ENCODE results near the gene ESD.

GRCh38 chr13:46839399-46839798 is 42.4 kb upstream of the ESD start:
- TF ChIP-seq, protein P1, sequence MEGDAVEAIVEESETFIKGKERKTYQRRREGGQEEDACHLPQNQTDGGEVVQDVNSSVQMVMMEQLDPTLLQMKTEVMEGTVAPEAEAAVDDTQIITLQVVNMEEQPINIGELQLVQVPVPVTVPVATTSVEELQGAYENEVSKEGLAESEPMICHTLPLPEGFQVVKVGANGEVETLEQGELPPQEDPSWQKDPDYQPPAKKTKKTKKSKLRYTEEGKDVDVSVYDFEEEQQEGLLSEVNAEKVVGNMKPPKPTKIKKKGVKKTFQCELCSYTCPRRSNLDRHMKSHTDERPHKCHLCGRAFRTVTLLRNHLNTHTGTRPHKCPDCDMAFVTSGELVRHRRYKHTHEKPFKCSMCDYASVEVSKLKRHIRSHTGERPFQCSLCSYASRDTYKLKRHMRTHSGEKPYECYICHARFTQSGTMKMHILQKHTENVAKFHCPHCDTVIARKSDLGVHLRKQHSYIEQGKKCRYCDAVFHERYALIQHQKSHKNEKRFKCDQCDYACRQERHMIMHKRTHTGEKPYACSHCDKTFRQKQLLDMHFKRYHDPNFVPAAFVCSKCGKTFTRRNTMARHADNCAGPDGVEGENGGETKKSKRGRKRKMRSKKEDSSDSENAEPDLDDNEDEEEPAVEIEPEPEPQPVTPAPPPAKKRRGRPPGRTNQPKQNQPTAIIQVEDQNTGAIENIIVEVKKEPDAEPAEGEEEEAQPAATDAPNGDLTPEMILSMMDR (conservative IDR thresholded peaks at IDR 0.05 in 1 of 2, IDR thresholded peaks at IDR 0.05 in 1 of 2; ENCODE audit: extremely low read depth in 1 of 2, insufficient read depth in 1 of 2, low read depth in 1 of 2, low read length in 2 of 2), result no peak
- TF ChIP-seq EZH2 (IDR thresholded peaks at IDR 0.05; ENCODE audit: borderline replicate concordance, low read length), result no peak

Measured in mammary epithelial cell (primary cell).